ENCODE measurements around the gene IDI1.

DNA sequence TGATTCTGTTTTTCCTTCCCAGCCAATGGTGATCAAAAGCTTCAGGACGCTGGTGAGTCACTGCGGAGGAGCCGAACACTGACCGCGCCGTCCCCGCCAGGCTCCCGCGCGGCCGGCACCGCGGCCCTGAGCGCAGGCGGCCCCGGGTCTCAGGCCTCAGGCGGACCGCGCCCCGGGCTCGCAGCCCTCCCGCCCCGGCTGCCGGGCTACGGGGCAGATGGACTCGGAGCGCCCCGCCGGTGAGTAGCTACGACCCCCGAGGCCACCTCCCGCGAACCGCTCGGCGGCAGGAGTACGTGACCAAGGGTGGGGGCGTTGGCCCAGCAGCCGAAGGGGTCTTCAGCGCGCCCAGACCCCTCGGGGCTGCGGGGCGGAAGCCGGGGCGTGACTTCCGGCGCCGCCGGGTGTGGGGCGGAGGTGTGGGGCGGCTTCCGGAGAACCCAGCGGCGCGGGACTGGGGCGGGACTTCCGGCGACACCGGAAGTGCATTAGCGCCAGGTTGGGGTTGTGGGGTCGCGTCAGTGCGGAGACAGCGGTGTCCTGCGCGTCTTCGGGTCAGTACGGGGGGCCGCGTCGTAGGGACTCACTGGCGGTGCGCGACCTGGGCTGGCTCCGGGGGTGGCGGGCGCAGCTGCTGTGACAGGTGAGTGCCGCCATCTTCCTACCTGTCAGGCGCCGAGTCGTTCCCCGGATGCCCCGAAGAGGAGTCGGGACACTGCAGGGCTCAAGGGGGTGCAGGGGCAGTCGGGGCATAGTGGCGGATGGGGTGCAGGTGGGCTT lies 7.6 kb upstream of the IDI1 start, which contains the start of gene WDR37:
- TF ChIP-seq, protein P1, sequence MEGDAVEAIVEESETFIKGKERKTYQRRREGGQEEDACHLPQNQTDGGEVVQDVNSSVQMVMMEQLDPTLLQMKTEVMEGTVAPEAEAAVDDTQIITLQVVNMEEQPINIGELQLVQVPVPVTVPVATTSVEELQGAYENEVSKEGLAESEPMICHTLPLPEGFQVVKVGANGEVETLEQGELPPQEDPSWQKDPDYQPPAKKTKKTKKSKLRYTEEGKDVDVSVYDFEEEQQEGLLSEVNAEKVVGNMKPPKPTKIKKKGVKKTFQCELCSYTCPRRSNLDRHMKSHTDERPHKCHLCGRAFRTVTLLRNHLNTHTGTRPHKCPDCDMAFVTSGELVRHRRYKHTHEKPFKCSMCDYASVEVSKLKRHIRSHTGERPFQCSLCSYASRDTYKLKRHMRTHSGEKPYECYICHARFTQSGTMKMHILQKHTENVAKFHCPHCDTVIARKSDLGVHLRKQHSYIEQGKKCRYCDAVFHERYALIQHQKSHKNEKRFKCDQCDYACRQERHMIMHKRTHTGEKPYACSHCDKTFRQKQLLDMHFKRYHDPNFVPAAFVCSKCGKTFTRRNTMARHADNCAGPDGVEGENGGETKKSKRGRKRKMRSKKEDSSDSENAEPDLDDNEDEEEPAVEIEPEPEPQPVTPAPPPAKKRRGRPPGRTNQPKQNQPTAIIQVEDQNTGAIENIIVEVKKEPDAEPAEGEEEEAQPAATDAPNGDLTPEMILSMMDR (IDR thresholded peaks at IDR 0.05): no peak
- TF ChIP-seq POLR2A (IDR thresholded peaks at IDR 0.05): peak; percentile 46 to 70
